HEK293 (cell line): ENCODE results near the gene TMEM131L.

Experiments used
- CTCF ChIA-PET: fragments of 350-600 bp; formaldehyde crosslinking; extraction: SDS; loops from one replicate; lab custom pipeline; 2021; ENCODE audit warnings: antibody characterized with exemption; lab: Yijun Ruan, JAX
- POLR2A ChIA-PET: fragments of 300-600 bp; formaldehyde crosslinking; extraction: SDS; loops from one replicate; lab custom pipeline; 2020; ENCODE audit warnings: antibody characterized with exemption, inconsistent platforms; lab: Yijun Ruan, JAX
- H3K27ac ChIP-seq: fragments of 200-500 bp; sonication (Bioruptor generic); 2 replicates; pipeline ENCODE4 v1.5.1; 2014; ENCODE audit warnings: low read depth, low read length, control low read depth, inconsistent platforms; ENCODE audit errors: extremely low read depth
- H3K36me3 ChIP-seq, 2 experiments: fragments of 200-500 bp in 1 of 2; sonication (Bioruptor generic) in 1 of 2; 1 replicate in 1 of 2; 2 replicates in 1 of 2; pipeline ENCODE4 v1.5.1; 2014 to 2017; ENCODE audit warnings: inconsistent platforms in 2 of 2, low read length in 2 of 2; ENCODE audit not compliant: control insufficient read depth in 2 of 2, insufficient read depth in 1 of 2
- H3K4me1 ChIP-seq: fragments of 200-500 bp; sonication (Bioruptor generic); 2 replicates; pipeline ENCODE4 v1.5.1; 2014; ENCODE audit warnings: mild to moderate bottlenecking, low read length, inconsistent platforms; ENCODE audit not compliant: control insufficient read depth, insufficient read depth
- H3K4me3 ChIP-seq: 2 replicates; pipeline ENCODE4 v1.5.1; 2011; ENCODE audit warnings: low read depth, mild to moderate bottlenecking, control low read depth, low read length, moderate library complexity
- H3K9me3 ChIP-seq: fragments of 200-500 bp; sonication (Bioruptor generic); 2 replicates; pipeline ENCODE4 v1.5.1; 2014; ENCODE audit warnings: low read depth, low read length, inconsistent platforms; ENCODE audit not compliant: control insufficient read depth, insufficient read depth
- EGR2 ChIP-seq: fragments of 450-650 bp; formaldehyde crosslinking; IDR thresholded peaks from 2 replicates; pipeline ENCODE4 v1.5.1; 2016; ENCODE audit warnings: low read depth, missing biosample characterization, missing genetic modification characterization
- FEZF1 ChIP-seq: fragments of 450-650 bp; formaldehyde crosslinking; IDR thresholded peaks from 2 replicates; pipeline ENCODE4 v1.5.1; 2016; ENCODE audit warnings: missing biosample characterization, missing genetic modification characterization
- HOXC10 ChIP-seq: sonication (generic); formaldehyde crosslinking; IDR thresholded peaks from 2 replicates; pipeline ENCODE4 v1.8.1; 2023; ENCODE audit warnings: mild to moderate bottlenecking, missing genetic modification reagents
- HOXD13 ChIP-seq: sonication (generic); formaldehyde crosslinking; IDR thresholded peaks from 2 replicates; pipeline ENCODE4 v1.8.0; 2022; ENCODE audit warnings: missing genetic modification reagents, borderline replicate concordance
- KLF7 ChIP-seq: fragments of 450-650 bp; formaldehyde crosslinking; IDR thresholded peaks from 2 replicates; pipeline ENCODE4 v1.5.1; 2016; ENCODE audit warnings: missing biosample characterization, missing genetic modification characterization, borderline replicate concordance
- PATZ1 ChIP-seq: fragments of 450-650 bp; formaldehyde crosslinking; IDR thresholded peaks from 2 replicates; pipeline ENCODE4 v1.5.1; 2016; ENCODE audit warnings: missing biosample characterization, missing genetic modification characterization
- SETDB1 ChIP-seq: IDR thresholded peaks from one replicate; pipeline ENCODE4 v1.6.1; 2017; ENCODE audit warnings: mild to moderate bottlenecking, low read length, moderate library complexity, mixed read lengths; ENCODE audit not compliant: insufficient read length
- YY2 ChIP-seq: fragments of 450-650 bp; formaldehyde crosslinking; IDR thresholded peaks from 2 replicates; pipeline ENCODE4 v1.5.1; 2016; ENCODE audit warnings: missing biosample characterization, missing genetic modification characterization
- ZBTB21 ChIP-seq: fragments of 450-650 bp; formaldehyde crosslinking; IDR thresholded peaks from 2 replicates; pipeline ENCODE4 v1.5.1; 2017; ENCODE audit warnings: missing biosample characterization, missing genetic modification characterization
- ZBTB49 ChIP-seq: fragments of 450-650 bp; formaldehyde crosslinking; IDR thresholded peaks from 2 replicates; pipeline ENCODE4 v1.5.1; 2016; ENCODE audit warnings: missing biosample characterization, missing genetic modification characterization, low read depth
- ZIC2 ChIP-seq: fragments of 450-650 bp; formaldehyde crosslinking; IDR thresholded peaks from 2 replicates; pipeline ENCODE4 v1.5.1; 2016; ENCODE audit warnings: missing biosample characterization, missing genetic modification characterization
- ZNF174 ChIP-seq: fragments of 450-650 bp; formaldehyde crosslinking; IDR thresholded peaks from 2 replicates; pipeline ENCODE4 v1.5.0; 2017; ENCODE audit warnings: missing biosample characterization, mild to moderate bottlenecking, missing genetic modification characterization
- ZNF184 ChIP-seq: fragments of 450-650 bp; IDR thresholded peaks from 2 replicates; pipeline ENCODE4 v1.5.1; 2018; ENCODE audit warnings: missing biosample characterization, mild to moderate bottlenecking, missing genetic modification characterization
- ZNF239 ChIP-seq: fragments of 450-650 bp; formaldehyde crosslinking; IDR thresholded peaks from 2 replicates; pipeline ENCODE4 v1.5.1; 2016; ENCODE audit warnings: missing biosample characterization, missing genetic modification characterization
- ZNF24 ChIP-seq: fragments of 450-650 bp; formaldehyde crosslinking; IDR thresholded peaks from 2 replicates; pipeline ENCODE4 v1.5.1; 2016; ENCODE audit warnings: missing biosample characterization, missing genetic modification characterization
- ZNF311 ChIP-seq: fragments of 450-650 bp; formaldehyde crosslinking; IDR thresholded peaks from 2 replicates; pipeline ENCODE4 v1.5.1; 2017; ENCODE audit warnings: missing biosample characterization, missing genetic modification characterization, borderline replicate concordance
- ZNF335 ChIP-seq: fragments of 450-650 bp; formaldehyde crosslinking; conservative IDR thresholded peaks from 2 replicates; pipeline ENCODE4 v1.5.1; 2016; ENCODE audit warnings: missing biosample characterization, missing genetic modification characterization
- ZNF366 ChIP-seq: fragments of 450-650 bp; formaldehyde crosslinking; conservative IDR thresholded peaks from 2 replicates; pipeline ENCODE4 v1.5.1; 2016; ENCODE audit warnings: missing biosample characterization, missing genetic modification characterization
- ZNF473 ChIP-seq: fragments of 450-650 bp; formaldehyde crosslinking; IDR thresholded peaks from 2 replicates; pipeline ENCODE4 v1.5.1; 2017; ENCODE audit warnings: missing biosample characterization, missing genetic modification characterization
- ZNF501 ChIP-seq: fragments of 450-650 bp; formaldehyde crosslinking; IDR thresholded peaks from 2 replicates; pipeline ENCODE4 v1.5.1; 2016; ENCODE audit warnings: missing biosample characterization, missing genetic modification characterization
- ZNF558 ChIP-seq: fragments of 450-650 bp; formaldehyde crosslinking; IDR thresholded peaks from 2 replicates; pipeline ENCODE4 v1.5.1; 2016; ENCODE audit warnings: missing biosample characterization, missing genetic modification characterization
- ZNF571 ChIP-seq: fragments of 450-650 bp; formaldehyde crosslinking; IDR thresholded peaks from 2 replicates; pipeline ENCODE4 v1.5.0; 2017; ENCODE audit warnings: missing biosample characterization, missing genetic modification characterization
- ZNF704 ChIP-seq: fragments of 450-650 bp; formaldehyde crosslinking; IDR thresholded peaks from 2 replicates; pipeline ENCODE4 v1.5.1; 2016; ENCODE audit warnings: missing biosample characterization, missing genetic modification characterization
- TF ChIP-seq, protein P1 (sequence below): fragments of 450-650 bp; formaldehyde crosslinking; IDR thresholded peaks from 2 replicates; pipeline ENCODE4 v1.5.1; 2016; ENCODE audit warnings: missing biosample characterization, missing genetic modification characterization
- TF ChIP-seq, protein P2 (sequence below): fragments of 450-650 bp; formaldehyde crosslinking; IDR thresholded peaks from 2 replicates; pipeline ENCODE4 v1.5.1; 2016; ENCODE audit warnings: missing biosample characterization, missing genetic modification characterization
- TF ChIP-seq, protein P3 (sequence below): fragments of 450-650 bp; formaldehyde crosslinking; IDR thresholded peaks from 2 replicates; pipeline ENCODE4 v1.5.1; 2017; ENCODE audit warnings: missing biosample characterization, missing genetic modification characterization

The TMEM131L gene

GRCh38 chr4:153616006-153616555, 149.9 kb downstream of the TMEM131L start (continued):
- no peak for TF ChIP-seq EGR2 (tag by site-specific recombination)
- no peak for TF ChIP-seq ZNF558 (tag by site-specific recombination)
- TF ChIP-seq ZNF571, result no peak
- TF ChIP-seq ZNF174 (tag by site-specific recombination), result no peak
- TF ChIP-seq ZBTB21 (tag by site-specific recombination), result no peak
- no peak for TF ChIP-seq ZNF184 (tag by site-specific recombination)
- TF ChIP-seq FEZF1 (tag by site-specific recombination), result no peak
- no peak for TF ChIP-seq ZNF24 (tag by site-specific recombination)
- no peak for TF ChIP-seq ZNF501 (tag by site-specific recombination)
- no peak for TF ChIP-seq ZBTB49 (tag by site-specific recombination)
- no peak for TF ChIP-seq ZNF239 (tag by site-specific recombination)
- no peak for TF ChIP-seq HOXC10 (CRISPR knock-in tag)
- no peak for TF ChIP-seq KLF7

GRCh38 chr4:153618833-153619232, 152.7 kb downstream of the TMEM131L start:
- TF ChIP-seq ZNF366 (tag by site-specific recombination) (no peak), ZIC2 (tag by site-specific recombination) (no peak), ZNF473 (tag by site-specific recombination) (no peak), HOXD13 (no peak), ZNF335 (tag by site-specific recombination) (no peak), ZNF311 (tag by site-specific recombination) (no peak)
- TF ChIP-seq, protein P1, sequence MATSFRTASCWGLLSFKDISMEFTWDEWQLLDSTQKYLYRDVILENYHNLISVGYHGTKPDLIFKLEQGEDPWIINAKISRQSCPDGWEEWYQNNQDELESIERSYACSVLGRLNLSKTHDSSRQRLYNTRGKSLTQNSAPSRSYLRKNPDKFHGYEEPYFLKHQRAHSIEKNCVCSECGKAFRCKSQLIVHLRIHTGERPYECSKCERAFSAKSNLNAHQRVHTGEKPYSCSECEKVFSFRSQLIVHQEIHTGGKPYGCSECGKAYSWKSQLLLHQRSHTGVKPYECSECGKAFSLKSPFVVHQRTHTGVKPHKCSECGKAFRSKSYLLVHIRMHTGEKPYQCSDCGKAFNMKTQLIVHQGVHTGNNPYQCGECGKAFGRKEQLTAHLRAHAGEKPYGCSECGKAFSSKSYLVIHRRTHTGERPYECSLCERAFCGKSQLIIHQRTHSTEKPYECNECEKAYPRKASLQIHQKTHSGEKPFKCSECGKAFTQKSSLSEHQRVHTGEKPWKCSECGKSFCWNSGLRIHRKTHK (tag by site-specific recombination), result no peak
- TF ChIP-seq, protein P2, sequence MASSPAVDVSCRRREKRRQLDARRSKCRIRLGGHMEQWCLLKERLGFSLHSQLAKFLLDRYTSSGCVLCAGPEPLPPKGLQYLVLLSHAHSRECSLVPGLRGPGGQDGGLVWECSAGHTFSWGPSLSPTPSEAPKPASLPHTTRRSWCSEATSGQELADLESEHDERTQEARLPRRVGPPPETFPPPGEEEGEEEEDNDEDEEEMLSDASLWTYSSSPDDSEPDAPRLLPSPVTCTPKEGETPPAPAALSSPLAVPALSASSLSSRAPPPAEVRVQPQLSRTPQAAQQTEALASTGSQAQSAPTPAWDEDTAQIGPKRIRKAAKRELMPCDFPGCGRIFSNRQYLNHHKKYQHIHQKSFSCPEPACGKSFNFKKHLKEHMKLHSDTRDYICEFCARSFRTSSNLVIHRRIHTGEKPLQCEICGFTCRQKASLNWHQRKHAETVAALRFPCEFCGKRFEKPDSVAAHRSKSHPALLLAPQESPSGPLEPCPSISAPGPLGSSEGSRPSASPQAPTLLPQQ, result no peak
- peaks cover 0 to 58% of the 10 kb centered on the region in 2 experiments; a peak in 1 of 3 replicates for H3K36me3 ChIP-seq
- peaks cover 5% of the 10 kb centered on the region; the same call in 1 of the 2 replicates for H3K4me1 ChIP-seq
- ChIA-PET CTCF (no interaction called here), POLR2A (no interaction called here)
- H3K4me3 ChIP-seq, result no peak overlapping the region
- H3K27ac ChIP-seq, result no peak overlapping the region
- no peaks in the 10 kb centered on the region for H3K9me3 ChIP-seq

DNA sequence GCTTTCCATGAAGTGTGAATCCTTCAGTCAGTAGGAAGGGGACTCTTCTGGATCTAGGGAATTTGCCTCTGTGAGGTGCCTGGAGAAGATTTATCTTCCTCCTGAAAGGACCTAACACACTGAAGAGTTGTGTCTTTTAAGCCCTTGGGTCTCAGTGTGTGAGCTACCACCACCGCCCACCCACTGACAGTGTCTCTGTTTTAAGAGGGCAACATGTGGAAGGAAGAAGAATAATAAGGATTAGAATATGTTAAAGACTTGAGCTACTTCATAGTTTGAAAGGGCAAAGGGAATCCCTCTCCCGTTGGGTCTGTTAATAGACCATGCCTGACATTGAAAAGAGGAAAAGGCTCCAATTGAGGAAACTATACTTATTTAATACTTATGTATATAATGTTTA, 153.7 kb downstream of the TMEM131L start:
- ChIA-PET CTCF (no interaction called here), POLR2A (no interaction called here)
- Histone ChIP-seq H3K9me3 (no peaks in the 10 kb centered on the region), H3K4me1 (peaks cover 5% of the 10 kb centered on the region; the same call in 1 of the 2 replicates), H3K36me3 (peaks cover 0 to 59% of the 10 kb centered on the region in 2 experiments; a peak in 1 of 3 replicates), H3K4me3 (no peak overlapping the region), H3K27ac (no peak overlapping the region)
- TF ChIP-seq PATZ1, result no peak
- no peak for TF ChIP-seq YY2 (tag by site-specific recombination)
- TF ChIP-seq, protein P3, sequence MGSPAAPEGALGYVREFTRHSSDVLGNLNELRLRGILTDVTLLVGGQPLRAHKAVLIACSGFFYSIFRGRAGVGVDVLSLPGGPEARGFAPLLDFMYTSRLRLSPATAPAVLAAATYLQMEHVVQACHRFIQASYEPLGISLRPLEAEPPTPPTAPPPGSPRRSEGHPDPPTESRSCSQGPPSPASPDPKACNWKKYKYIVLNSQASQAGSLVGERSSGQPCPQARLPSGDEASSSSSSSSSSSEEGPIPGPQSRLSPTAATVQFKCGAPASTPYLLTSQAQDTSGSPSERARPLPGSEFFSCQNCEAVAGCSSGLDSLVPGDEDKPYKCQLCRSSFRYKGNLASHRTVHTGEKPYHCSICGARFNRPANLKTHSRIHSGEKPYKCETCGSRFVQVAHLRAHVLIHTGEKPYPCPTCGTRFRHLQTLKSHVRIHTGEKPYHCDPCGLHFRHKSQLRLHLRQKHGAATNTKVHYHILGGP (tag by site-specific recombination), result no peak
- no peak for TF ChIP-seq SETDB1
- no peak for TF ChIP-seq ZNF704 (tag by site-specific recombination)
